ENCODE measurements around the gene UNC45A. TPM values are rescaled to one million over a fixed set of nuclear protein-coding genes. Genes with fewer than 3 reads are reported as not detected.
"Not testable (repeated sequence)": the region's sequence is repeated elsewhere in the genome, so short reads cannot be mapped to it uniquely, and the experiment has no call there.

Gene UNC45A
- total and polyA plus RNA-seq, 2 of the 8 experiments (the other 6 are each of a cell fraction or from before 2014, with no cell fraction given) = 74.1 to 84.2 TPM

DNA sequence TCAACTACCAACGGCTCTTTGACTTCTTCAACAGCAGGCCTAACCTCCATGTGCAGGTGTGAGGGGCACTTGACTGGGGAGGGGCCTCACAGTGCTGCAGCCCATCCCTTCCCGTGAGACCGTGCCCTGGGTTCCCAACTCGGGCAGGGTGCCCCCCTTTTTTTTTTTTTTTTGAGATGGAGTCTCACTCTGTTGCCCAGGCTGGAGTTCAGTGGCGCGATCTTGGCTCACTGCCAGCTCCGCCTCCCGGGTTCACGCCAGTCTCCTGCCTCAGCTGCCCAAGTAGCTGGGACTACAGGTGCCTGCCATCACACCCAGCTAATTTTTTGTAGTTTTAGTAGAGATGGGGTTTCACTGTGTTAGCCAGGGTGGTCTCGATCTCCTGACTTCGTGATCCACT, 25.6 kb upstream of the UNC45A start:
- 90% methylated on average over 9 of the region's 11 CpGs; no CpG with 5 or more reads in 1 of the 2 experiments for WGBS, 2 experiments (ENCODE audit: extremely low coverage in 1 of 2, insufficient coverage in 1 of 2, insufficient read length in 1 of 2, insufficient replicate concordance in 2 of 2, low coverage in 1 of 2, low lambda C conversion rate in 2 of 2, missing lambda C conversion rate in 1 of 2)
- H4K5ac ChIP-seq (ENCODE audit: insufficient read length, low read depth, low read length); H3K56ac ChIP-seq (replicated peaks; ENCODE audit: insufficient read length, low read depth, low read length); H4K8ac ChIP-seq (ENCODE audit: extremely low read depth, insufficient read depth, low read length); H2BK15ac ChIP-seq (ENCODE audit: low read length); H2BK20ac ChIP-seq (ENCODE audit: low read length); DNase-seq (ENCODE audit: low read depth in 1 of 2, low spot score in 2 of 2); H2AK5ac ChIP-seq (ENCODE audit: low read depth, low read length); H3K9me3 ChIP-seq (ENCODE audit: insufficient read depth in 2 of 2, low read depth in 1 of 2, low read length in 1 of 2); H3K27ac ChIP-seq (ENCODE audit: low read depth, low read length); H3K23ac ChIP-seq (ENCODE audit: insufficient read length); H3K79me2 ChIP-seq (ENCODE audit: control insufficient read depth in 1 of 2, insufficient read depth in 2 of 2, low read length in 2 of 2); H3K27me3 ChIP-seq (replicated peaks in 1 of 4; ENCODE audit: control insufficient read depth in 3 of 4, extremely low read depth in 1 of 4, insufficient read depth in 3 of 4, low read length in 3 of 4); H3K18ac ChIP-seq (ENCODE audit: extremely low read depth, low read length); H2BK120ac ChIP-seq (replicated peaks; ENCODE audit: low read depth, low read length); H3K14ac ChIP-seq (ENCODE audit: insufficient read length); H3K9ac ChIP-seq (replicated peaks in 1 of 4; ENCODE audit: extremely low read depth in 1 of 4, low read depth in 3 of 4, low read length in 3 of 4); H3K23me2 ChIP-seq (ENCODE audit: low read depth, low read length); H3K79me1 ChIP-seq (ENCODE audit: low read depth, low read length); H2BK12ac ChIP-seq (ENCODE audit: low read depth, low read length); H3K4me1 ChIP-seq (replicated peaks in 1 of 4; ENCODE audit: control insufficient read depth in 3 of 4, insufficient read depth in 4 of 4, low read length in 3 of 4); H3K4me2 ChIP-seq (ENCODE audit: insufficient read depth in 1 of 2, low read depth in 2 of 2, low read length in 2 of 2); POLR2A ChIA-PET (ENCODE audit: partially characterized antibody); H4K91ac ChIP-seq (replicated peaks; ENCODE audit: insufficient read length, low read length); H3K4me3 ChIP-seq (ENCODE audit: extremely low read depth in 1 of 4, insufficient read depth in 2 of 4, low read depth in 3 of 4, low read length in 4 of 4); FAIRE-seq; H3K36me3 ChIP-seq (ENCODE audit: control insufficient read depth in 2 of 4, insufficient read depth in 4 of 4, low read length in 3 of 4); H2BK5ac ChIP-seq (ENCODE audit: low read depth, low read length); H3K4ac ChIP-seq (replicated peaks; ENCODE audit: insufficient read length, low read depth, low read length); H4K20me1 ChIP-seq (replicated peaks in 1 of 2; ENCODE audit: control insufficient read depth in 1 of 2, insufficient read depth in 2 of 2, low read length in 2 of 2); H2AFZ ChIP-seq (ENCODE audit: low read length): not testable (repeated sequence)
- CTCF ChIA-PET (ENCODE audit: partially characterized antibody) = interaction anchor here (11.2 kb wide), 1 partner anchor 23 kb away, joined by 187 read pairs; the partner anchor contains the start of genes HDDC3 and UNC45A
